Measurements from ENCODE around the gene SMIM11.
"Not testable (repeated sequence)": the region's sequence is repeated elsewhere in the genome, so short reads cannot be mapped to it uniquely, and the experiment has no call there.

SMIM11 gene

GRCh38 chr21:34374940-34375618, at the start of gene SMIM11:
Gene SMIM11, plus strand, starts transcription at chr21:34375507. Its CDS starts 3,998 bp downstream, at chr21:34379505.
- not testable (repeated sequence) for H3K27ac ChIP-seq

- no peak for TF ChIP-seq ZFX (IDR thresholded peaks at IDR 0.05; ENCODE audit: borderline replicate concordance)
- peak; percentile 56 for TF ChIP-seq CTCF (IDR thresholded peaks at IDR 0.05)
- H3K27ac ChIP-seq = no peak overlapping the region
Observed at GRCh38 chr21:34330055-34330454, 45.3 kb upstream of the SMIM11 start.

- no peak overlapping the region for H3K27ac ChIP-seq
- TF ChIP-seq ZFX (IDR thresholded peaks at IDR 0.05; ENCODE audit: borderline replicate concordance) (no peak), CTCF (IDR thresholded peaks at IDR 0.05) (no peak)
Observed at GRCh38 chr21:34331726-34332125, 43.6 kb upstream of the SMIM11 start.

- TF ChIP-seq ZFX (IDR thresholded peaks at IDR 0.05; ENCODE audit: borderline replicate concordance) (no peak), CTCF (IDR thresholded peaks at IDR 0.05) (no peak)
- no peak overlapping the region for H3K27ac ChIP-seq
Observed at GRCh38 chr21:34332347-34332746, 43.0 kb upstream of the SMIM11 start.

GRCh38 chr21:34333121-34333739, 42.1 kb upstream of the SMIM11 start:
- H3K27ac ChIP-seq = no peak overlapping the region
- TF ChIP-seq ZFX (IDR thresholded peaks at IDR 0.05; ENCODE audit: borderline replicate concordance) (no peak), CTCF (IDR thresholded peaks at IDR 0.05) (no peak)

- no peak overlapping the region for H3K27ac ChIP-seq
- TF ChIP-seq CTCF (IDR thresholded peaks at IDR 0.05) (no peak), ZFX (IDR thresholded peaks at IDR 0.05; ENCODE audit: borderline replicate concordance) (no peak)
Observed at GRCh38 chr21:34335316-34335715, 40.0 kb upstream of the SMIM11 start.

GRCh38 chr21:34336245-34336644, 39.1 kb upstream of the SMIM11 start:
- no peak overlapping the region for H3K27ac ChIP-seq
- no peak for TF ChIP-seq CTCF (IDR thresholded peaks at IDR 0.05)
- no peak for TF ChIP-seq ZFX (IDR thresholded peaks at IDR 0.05; ENCODE audit: borderline replicate concordance)
